HG02885 (cell line): ENCODE measurements around the gene TAF1B.
A peak's percentile ranks its signal among the peaks of the same experiment; 100 is the strongest.
"Not testable (repeated sequence)": the region's sequence is repeated elsewhere in the genome, so short reads cannot be mapped to it uniquely, and the experiment has no call there.

ENCODE experiments used
- ATAC-seq: cut with Tn5 transposase; IDR thresholded peaks from one replicate; pipeline ENCODE4 v1.9.1; 2021; ENCODE audit warnings: mild to moderate bottlenecking; ENCODE audit not compliant: unreplicated experiment, poor library complexity

Gene TAF1B

DNA sequence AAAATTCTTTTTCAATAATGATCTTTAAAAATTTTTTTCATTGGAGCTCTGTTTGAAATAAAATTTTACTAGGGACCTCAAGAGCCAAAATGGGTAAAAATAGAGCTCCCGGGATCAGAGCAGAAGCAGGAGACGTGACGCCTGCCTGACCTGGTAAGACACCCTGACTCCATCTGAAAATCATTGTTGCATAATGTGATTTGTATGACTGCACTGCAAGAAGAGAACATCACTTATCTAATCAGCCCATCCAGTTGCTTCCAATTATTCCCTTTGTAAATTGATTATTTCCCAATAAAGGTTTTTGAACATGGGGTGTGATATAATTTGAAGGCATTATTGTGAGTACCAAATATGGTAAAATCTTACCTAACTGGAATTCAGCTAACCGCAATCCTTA, 17.1 kb upstream of the TAF1B start:
- ATAC-seq: no peak

DNA sequence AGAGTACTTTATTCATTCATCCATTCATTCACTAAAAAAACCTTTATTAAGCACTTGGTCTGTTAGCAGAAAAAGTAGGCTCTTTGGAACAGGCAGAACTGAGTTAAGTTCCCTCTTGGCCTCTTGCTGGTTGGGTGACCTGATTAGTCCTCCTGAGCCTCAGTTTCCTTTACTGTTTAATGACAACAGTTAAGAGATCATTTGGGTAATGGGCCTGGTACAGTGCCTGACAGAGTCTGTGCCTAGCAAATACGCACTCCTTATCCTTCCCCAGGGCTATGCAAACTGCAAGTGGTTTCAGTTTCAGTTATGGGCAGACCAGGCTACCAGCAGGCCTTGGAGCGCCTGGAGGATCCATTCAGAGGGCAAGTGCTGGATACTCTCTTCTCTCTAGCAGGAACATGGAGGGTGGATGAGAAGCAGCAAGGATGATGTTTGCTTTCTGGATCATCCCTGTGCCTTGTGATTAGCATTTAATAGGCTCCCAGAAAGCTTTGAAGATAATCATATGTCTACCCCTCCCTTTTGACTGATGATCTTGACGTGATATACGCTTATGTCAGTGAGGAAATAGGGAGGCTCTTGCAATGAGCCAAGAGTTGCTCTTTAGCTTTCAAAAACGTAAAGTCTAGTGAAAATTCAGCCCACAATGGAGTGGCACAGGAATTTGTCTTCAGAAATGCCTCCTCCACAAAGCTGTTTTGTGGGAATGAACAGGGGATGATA, 12.4 kb upstream of the TAF1B start:
- ATAC-seq: no peak

DNA sequence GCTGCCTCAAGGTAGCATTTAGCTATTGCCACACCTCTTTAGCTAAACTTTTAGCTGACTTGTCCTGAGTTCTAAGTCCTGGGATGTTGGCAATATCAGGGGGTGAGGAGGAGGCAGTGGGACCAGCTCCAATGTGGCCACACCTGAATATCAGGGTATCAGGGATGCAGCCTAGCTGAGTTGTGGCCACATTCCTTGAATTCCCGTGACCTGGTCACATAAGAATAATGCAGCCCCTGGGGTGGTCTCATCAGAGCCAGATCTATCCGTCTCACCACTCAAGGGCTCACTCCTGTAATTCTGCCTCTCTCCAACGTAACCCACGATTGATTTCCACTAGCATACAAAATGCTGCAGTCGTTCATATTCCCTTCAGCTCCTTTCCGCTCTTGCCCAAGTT, 11.6 kb upstream of the TAF1B start:
- ATAC-seq: no peak

GRCh38 chr2:9832586-9832985, 10.7 kb upstream of the TAF1B start:
- no peak for ATAC-seq

GRCh38 chr2:9835068-9835467, 8.2 kb upstream of the TAF1B start:
- ATAC-seq: not testable (repeated sequence)

GRCh38 chr2:9836074-9836473, 7.2 kb upstream of the TAF1B start:
- no peak for ATAC-seq

DNA sequence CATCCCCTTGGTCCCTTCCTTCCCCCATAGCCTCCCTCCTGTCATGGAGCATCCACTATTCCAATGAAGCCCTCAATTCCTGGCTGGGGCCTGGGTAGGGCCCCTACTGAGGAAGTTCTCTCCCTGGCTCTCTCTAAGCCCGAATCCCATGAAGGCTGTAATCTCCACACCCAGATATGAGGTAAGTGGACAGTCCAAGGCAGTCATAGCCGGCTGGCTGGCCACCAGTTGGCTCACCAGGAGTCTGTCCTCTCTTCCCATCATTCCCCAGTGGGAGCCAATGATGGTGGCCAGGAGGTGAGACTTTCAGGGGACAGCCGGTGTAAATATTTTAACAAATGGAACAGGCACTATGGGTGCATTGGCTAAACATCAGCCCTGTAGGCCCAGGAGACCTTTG, 6.8 kb upstream of the TAF1B start:
- ATAC-seq: no peak

DNA sequence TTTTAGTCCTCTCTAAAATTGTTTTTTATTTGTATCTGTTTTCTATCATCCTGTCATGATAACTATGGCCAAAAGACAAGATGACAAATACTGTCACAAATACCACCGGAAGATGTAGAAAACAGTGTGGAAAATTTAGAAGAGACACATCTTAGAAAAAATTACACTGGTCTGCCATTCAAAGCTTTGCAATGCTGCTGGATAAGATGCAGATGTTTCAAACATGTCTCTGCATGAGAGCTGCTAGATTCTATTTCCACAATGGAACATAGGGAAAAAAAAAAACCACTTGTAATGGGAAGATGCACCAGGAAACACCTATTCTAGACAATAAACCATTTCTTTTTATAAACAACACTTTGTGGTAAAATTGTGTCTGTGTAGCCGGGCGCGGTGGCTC, 5.8 kb upstream of the TAF1B start:
- ATAC-seq: no peak

DNA sequence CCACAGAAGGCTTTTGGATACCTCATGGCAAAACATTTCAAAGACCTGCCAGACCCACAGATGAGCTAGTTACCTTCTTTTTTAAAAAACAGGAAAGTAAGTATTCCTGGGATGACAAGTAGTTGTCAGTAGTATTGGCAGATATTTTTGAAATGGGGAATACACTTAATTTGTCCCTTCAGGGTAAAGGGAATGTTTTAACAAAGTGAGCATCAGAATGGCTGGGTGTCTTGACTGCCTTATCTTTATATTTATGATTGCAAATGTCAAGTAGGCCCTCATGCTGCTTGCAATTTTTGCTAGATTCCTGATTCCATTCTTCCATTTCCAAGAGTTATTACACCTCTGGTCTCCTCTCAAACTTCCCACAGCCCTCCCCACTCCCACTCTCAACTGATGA, 4.9 kb upstream of the TAF1B start:
- no peak for ATAC-seq

DNA sequence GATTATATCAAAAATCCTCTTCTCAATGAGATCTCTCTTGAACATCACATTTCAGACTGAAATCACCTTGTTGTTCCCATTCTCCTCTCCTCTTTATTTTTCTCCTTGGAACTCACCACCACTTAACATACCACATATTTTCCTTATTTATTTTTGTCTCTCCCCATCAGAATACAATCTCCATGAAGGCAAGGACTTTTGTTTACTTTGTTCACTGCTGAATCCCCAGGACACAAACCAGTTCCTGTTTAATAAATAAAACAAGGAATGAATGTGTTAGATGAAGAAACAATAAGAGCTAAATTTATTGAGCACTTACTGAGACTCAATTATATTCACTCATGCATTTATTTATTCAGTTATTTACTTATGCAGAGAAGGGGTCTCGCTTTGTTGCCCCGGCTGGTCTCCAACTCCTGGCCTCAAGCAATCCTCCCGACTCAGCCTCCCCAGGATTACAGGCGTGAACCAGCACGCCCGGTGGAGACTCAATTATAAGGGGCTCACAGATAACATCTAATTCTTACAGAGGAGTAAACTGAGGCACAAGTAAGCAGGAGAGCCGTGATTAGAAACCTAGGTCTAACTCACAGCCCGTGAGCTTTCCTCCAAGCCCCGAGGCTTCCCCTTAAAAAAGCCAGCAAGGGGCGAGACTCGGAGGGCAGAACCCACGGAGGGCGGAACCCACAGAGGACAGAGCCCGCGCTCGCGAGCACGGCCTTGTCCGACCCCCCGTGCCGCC, 616 bp upstream of the TAF1B start:
- no peak for ATAC-seq

DNA sequence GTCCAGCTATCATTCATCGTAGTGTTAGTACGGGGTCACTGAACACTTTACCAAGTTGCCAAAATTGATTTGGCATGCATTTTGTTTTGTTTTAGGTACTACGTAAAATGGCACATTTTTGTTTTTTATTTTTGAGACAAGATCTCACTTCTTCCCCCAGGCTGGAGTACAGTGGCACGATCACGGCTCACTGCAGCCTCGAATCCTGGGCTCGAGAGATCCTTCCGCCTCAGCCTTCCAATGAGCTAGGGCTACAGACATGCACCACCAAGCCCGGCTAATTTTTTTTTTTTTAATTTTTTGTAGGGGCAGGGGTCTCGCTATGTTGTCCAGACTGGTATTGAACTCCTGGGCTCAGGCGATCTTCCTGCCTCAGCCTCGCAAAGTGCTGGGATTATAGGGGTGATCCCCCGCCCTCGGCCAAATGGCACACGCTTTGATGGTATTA, 786 bp downstream of the TAF1B start:
- ATAC-seq: no peak

GRCh38 chr2:9844576-9844975, 1.3 kb downstream of the TAF1B start:
- ATAC-seq: peak; percentile 31

- no peak for ATAC-seq
Measured at GRCh38 chr2:9846554-9846953, 3.3 kb downstream of the TAF1B start.

GRCh38 chr2:9847140-9847539, 3.9 kb downstream of the TAF1B start:
- ATAC-seq: no peak

DNA sequence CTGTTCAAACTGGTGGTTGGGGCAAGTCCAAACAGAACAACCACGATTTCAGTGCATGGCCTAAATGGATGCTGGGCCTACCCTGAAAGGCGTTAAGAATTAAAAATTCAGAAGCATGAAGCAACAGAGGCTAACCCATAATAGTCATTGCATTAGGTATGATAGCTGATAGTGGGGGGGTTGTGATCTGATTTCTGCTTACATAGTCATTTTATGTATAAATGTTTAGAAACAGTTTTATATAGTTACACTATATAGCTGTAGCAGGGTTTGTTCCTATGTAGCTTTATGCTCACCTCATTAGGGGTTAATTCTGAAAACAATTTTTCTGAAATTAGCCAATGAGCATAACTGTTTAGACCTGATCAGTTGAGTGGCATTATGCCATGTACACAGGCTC, 9.6 kb downstream of the TAF1B start:
- ATAC-seq: no peak

DNA sequence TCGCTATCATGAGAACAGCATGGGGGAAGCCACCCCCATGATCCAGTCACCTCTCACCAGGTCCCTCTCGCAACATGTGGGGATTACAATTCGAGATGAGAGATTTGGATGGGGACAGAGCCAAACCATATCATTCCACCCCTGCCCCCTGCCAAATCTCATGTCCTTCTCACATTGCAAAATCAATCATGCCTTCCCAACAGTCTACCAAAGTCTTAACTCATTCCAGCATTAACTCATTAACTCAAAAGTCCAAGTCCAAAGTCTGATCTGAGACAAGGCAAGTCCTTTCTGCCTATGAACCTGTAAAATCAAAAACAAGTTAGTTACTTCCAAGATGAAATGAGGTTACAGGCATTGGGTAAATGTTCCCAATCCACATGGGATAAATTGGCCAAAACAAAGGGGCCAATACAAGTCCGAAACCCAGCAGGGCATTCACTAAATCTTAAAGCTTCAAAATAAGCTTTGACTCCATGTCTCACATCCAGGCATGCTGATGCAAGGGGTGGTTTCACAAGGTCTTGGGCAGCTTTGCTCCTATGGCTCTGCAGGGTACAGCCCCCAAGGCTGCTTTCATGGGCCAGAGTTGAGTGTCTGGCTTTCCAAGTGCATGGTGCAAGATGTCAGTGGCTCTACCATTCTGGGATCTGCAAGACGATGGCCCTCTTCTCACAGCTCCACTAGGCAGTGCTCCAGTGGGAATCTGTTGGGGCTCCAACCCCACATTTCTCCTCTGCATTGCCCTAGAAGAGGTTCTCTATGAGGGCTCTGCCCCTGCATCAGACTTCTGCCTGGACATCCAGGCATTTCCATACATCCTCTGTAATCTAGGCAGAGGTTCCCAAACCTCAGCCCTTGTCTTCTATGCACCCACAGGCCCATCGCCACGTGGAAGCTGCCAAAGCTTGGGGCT, 14.8 kb downstream of the TAF1B start:
- ATAC-seq: no peak

DNA sequence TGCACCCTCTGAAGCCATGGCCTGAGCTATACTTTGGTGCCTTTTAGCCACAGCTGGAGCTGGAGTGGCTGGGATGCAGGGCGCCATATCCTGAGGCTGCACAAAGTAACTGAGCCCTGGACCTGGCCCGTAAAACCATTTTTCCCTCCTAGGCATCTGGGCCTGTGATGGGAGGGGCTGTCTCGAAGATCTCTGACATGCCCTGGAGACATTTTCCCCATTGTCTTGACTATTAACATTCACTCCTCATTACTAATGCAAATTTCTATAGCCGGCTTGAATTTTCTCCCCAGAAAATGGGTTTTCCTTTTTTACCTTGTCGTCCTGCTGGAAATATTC, 15.4 kb downstream of the TAF1B start:
- ATAC-seq: no peak

GRCh38 chr2:9860922-9861580, 17.8 kb downstream of the TAF1B start:
- not testable (repeated sequence) for ATAC-seq

DNA sequence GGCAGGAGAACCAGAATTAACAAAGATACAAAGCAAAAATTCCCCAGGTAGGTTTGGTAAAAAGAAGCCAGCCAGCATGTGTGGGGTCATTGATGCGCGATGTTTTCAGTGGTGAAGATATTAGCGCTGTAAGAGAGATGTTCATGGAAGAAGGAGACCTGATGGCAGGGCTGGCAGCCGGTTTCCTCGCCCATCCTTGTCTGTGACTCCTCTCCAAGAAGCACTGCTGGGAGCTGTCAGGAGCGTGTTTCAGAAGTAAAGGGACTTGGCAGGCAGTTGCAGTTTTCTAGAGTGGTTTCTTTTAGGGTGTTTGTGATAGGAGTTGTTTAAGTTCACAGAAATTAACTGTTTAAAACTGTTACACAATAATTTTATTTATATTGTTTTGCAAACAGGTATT, 24.6 kb downstream of the TAF1B start:
- no peak for ATAC-seq

GRCh38 chr2:9873337-9873736, 30.1 kb downstream of the TAF1B start:
- ATAC-seq: no peak

GRCh38 chr2:9877026-9877425, 33.8 kb downstream of the TAF1B start:
- no peak for ATAC-seq
